DND-41 (cell line): Measurements from ENCODE around the gene MAP4K5.

Experiments used
- CTCF ChIP-seq: IDR thresholded peaks from 2 replicates; pipeline ENCODE4 v1.5.1; 2012; ENCODE audit warnings: borderline replicate concordance, low read length, moderate library complexity, mild to moderate bottlenecking; ENCODE audit not compliant: poor library complexity, severe bottlenecking; ENCODE audit errors: extremely low read depth
- EZH2 ChIP-seq: IDR thresholded peaks from 3 replicates; pipeline ENCODE4 v1.6.1; 2012; ENCODE audit warnings: borderline replicate concordance, low read depth, mild to moderate bottlenecking, moderate library complexity, low read length, inconsistent platforms; ENCODE audit not compliant: severe bottlenecking

DNA sequence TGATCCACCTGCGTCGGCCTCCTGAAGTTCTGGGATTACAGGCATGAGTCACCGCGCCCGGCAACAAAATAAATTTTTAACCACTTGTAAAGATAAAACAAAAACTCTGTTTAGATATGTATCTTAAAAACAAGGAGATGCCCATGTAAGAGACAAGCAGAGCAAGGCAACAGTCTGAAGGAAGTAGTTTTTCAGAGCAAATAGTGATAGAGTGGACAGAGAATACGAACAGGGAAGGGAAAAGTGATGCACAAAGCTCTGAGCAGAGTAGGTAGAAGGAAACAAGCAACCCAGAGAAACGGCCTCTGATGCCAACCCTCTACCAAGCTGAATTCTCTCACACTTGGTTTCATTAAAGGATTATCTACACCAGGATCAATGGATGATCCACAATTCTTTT, 110.9 kb downstream of the MAP4K5 start:
- TF ChIP-seq CTCF (no peak), EZH2 (no peak)
